ENCODE measurements around the gene PCDH19. TPM values are rescaled to one million over a fixed set of nuclear protein-coding genes. Genes with fewer than 3 reads are reported as not detected.

The PCDH19 gene
- total and polyA plus RNA-seq, 2 experiments from 2014 or later: 0.87 to 1.4 TPM

DNA sequence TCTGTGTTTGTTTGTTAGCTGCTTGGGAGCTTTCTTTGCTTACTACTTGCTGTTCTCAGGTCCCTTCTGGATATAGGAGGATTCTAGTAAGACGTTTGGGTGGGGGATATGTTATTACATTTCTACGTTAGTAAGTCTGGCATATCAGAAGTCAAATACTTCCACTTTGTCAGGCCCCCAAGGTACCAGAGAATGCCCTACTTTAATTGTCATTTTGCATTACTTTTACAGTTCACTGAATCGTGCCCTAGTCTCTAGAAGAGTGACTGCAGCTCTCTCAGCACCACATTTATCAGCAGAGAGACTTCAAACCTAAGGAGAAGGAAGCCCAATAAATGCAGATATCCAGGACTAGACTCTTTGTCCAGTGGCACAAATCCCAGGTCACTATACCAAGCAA lies 54.4 kb downstream of the PCDH19 start:
- no peak overlapping the region for H3K4me3 Mint-ChIP-seq
- Histone ChIP-seq H3K4me3 (no peak overlapping the region), H3K79me2 (replicated peaks; ENCODE audit: insufficient read depth) (no peaks in the 10 kb centered on the region), H4K20me1 (replicated peaks; ENCODE audit: insufficient read depth) (no peaks in the 10 kb centered on the region), H3K4me1 (ENCODE audit: insufficient read depth) (no peaks in the 10 kb centered on the region), H3F3A (replicated peaks; ENCODE audit: low read depth) (no peaks in the 10 kb centered on the region), H3K36me3 (ENCODE audit: insufficient read depth) (no peaks in the 10 kb centered on the region), H3K9me2 (ENCODE audit: insufficient read depth) (no peaks in the 10 kb centered on the region), H3K27ac (ENCODE audit: low read depth) (no peak overlapping the region), H3K4me2 (no peak overlapping the region), H3K27me3 (ENCODE audit: insufficient read depth) (0 out of 2 replicates have a peak, but pooled peaks cover 3% of the 10 kb centered on the region), H2AFZ (no peak overlapping the region)
- TF ChIP-seq POLR2AphosphoS5 (IDR thresholded peaks at IDR 0.05; ENCODE audit: low read depth): no peak
- no peak for TF ChIP-seq NANOG (IDR thresholded peaks at IDR 0.05; ENCODE audit: borderline replicate concordance)
- no peak for TF ChIP-seq EZH2phosphoT487 (IDR thresholded peaks at IDR 0.05; ENCODE audit: unreplicated experiment)
- TF ChIP-seq, protein P1, sequence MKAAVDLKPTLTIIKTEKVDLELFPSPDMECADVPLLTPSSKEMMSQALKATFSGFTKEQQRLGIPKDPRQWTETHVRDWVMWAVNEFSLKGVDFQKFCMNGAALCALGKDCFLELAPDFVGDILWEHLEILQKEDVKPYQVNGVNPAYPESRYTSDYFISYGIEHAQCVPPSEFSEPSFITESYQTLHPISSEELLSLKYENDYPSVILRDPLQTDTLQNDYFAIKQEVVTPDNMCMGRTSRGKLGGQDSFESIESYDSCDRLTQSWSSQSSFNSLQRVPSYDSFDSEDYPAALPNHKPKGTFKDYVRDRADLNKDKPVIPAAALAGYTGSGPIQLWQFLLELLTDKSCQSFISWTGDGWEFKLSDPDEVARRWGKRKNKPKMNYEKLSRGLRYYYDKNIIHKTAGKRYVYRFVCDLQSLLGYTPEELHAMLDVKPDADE (IDR thresholded peaks at IDR 0.05): no peak
- no peak for TF ChIP-seq EZH2 (IDR thresholded peaks at IDR 0.05; ENCODE audit: low read depth, unreplicated experiment)
- TF ChIP-seq, protein P2, sequence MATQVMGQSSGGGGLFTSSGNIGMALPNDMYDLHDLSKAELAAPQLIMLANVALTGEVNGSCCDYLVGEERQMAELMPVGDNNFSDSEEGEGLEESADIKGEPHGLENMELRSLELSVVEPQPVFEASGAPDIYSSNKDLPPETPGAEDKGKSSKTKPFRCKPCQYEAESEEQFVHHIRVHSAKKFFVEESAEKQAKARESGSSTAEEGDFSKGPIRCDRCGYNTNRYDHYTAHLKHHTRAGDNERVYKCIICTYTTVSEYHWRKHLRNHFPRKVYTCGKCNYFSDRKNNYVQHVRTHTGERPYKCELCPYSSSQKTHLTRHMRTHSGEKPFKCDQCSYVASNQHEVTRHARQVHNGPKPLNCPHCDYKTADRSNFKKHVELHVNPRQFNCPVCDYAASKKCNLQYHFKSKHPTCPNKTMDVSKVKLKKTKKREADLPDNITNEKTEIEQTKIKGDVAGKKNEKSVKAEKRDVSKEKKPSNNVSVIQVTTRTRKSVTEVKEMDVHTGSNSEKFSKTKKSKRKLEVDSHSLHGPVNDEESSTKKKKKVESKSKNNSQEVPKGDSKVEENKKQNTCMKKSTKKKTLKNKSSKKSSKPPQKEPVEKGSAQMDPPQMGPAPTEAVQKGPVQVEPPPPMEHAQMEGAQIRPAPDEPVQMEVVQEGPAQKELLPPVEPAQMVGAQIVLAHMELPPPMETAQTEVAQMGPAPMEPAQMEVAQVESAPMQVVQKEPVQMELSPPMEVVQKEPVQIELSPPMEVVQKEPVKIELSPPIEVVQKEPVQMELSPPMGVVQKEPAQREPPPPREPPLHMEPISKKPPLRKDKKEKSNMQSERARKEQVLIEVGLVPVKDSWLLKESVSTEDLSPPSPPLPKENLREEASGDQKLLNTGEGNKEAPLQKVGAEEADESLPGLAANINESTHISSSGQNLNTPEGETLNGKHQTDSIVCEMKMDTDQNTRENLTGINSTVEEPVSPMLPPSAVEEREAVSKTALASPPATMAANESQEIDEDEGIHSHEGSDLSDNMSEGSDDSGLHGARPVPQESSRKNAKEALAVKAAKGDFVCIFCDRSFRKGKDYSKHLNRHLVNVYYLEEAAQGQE (IDR thresholded peaks at IDR 0.05; ENCODE audit: unreplicated experiment): no peak
- TF ChIP-seq, protein P3, sequence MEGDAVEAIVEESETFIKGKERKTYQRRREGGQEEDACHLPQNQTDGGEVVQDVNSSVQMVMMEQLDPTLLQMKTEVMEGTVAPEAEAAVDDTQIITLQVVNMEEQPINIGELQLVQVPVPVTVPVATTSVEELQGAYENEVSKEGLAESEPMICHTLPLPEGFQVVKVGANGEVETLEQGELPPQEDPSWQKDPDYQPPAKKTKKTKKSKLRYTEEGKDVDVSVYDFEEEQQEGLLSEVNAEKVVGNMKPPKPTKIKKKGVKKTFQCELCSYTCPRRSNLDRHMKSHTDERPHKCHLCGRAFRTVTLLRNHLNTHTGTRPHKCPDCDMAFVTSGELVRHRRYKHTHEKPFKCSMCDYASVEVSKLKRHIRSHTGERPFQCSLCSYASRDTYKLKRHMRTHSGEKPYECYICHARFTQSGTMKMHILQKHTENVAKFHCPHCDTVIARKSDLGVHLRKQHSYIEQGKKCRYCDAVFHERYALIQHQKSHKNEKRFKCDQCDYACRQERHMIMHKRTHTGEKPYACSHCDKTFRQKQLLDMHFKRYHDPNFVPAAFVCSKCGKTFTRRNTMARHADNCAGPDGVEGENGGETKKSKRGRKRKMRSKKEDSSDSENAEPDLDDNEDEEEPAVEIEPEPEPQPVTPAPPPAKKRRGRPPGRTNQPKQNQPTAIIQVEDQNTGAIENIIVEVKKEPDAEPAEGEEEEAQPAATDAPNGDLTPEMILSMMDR (conservative IDR thresholded peaks at IDR 0.05; ENCODE audit: low read depth in 2 of 2): no peak
- TF ChIP-seq STAT1 (IDR thresholded peaks at IDR 0.05; ENCODE audit: unreplicated experiment): no peak
- no peak for TF ChIP-seq CREB1 (CRISPR knock-in tag; IDR thresholded peaks at IDR 0.05; ENCODE audit: low read depth)
- no peak for TF ChIP-seq ZNF462 (CRISPR knock-in tag; IDR thresholded peaks at IDR 0.05)
- no peak for TF ChIP-seq JUNB (IDR thresholded peaks at IDR 0.05; ENCODE audit: unreplicated experiment)
- TF ChIP-seq ZNF114 (CRISPR knock-in tag; IDR thresholded peaks at IDR 0.05): no peak
- TF ChIP-seq ZNF331 (CRISPR knock-in tag; IDR thresholded peaks at IDR 0.05; ENCODE audit: low read depth): no peak
- H3K36me3 Mint-ChIP-seq (ENCODE audit: low read depth): no peaks in the 10 kb centered on the region
- H3K4me1 Mint-ChIP-seq: peaks cover 9% of the 10 kb centered on the region; the same call in 2 of the 3 replicates
- ATAC-seq: no peak
- peaks cover 3% of the 10 kb centered on the region for H3K27me3 Mint-ChIP-seq (ENCODE audit: insufficient read depth, low read depth, poor library complexity)
- no peaks in the 10 kb centered on the region for H3K9me3 Mint-ChIP-seq
- DNase-seq (ENCODE audit: low spot score): no peak
- H3K27ac Mint-ChIP-seq: no peak overlapping the region
